HCT116 (cell line): ENCODE data around the gene DYRK1B. TPM values are rescaled to one million over a fixed set of nuclear protein-coding genes. Genes with fewer than 3 reads are reported as not detected.
"Not testable (repeated sequence)": the region's sequence is repeated elsewhere in the genome, so short reads cannot be mapped to it uniquely, and the experiment has no call there.

ENCODE experiments used
- ATAC-seq: fragments of 200-7000 bp; cut with Tn5 transposase; 2 replicates; pipeline ENCODE4 v1.9.1; 2020; ENCODE audit warnings: mild to moderate bottlenecking, moderate library complexity
- BruUV-seq: library from RNA; stranded (reverse); fragments of 400-500 nt; replicated peaks from 2 replicates; lab custom pipeline; 2021; lab: Mats Ljungman, UMichigan
- CTCF ChIA-PET: fragments of 300-600 bp; sonication (Branson Sonifier 250); formaldehyde crosslinking; loops from one replicate; lab custom pipeline; 2021; ENCODE audit warnings: antibody characterized with exemption; lab: Charles Lee
- POLR2A ChIA-PET: fragments of 300-600, 350-600 bp; sonication (Branson Sonifier 250); formaldehyde crosslinking; loops from one replicate; lab custom pipeline; 2021; ENCODE audit warnings: antibody characterized with exemption; lab: Charles Lee
- RAD21 ChIA-PET, 2 experiments: fragments of 300-600 bp; sonication (Branson Sonifier 250); formaldehyde crosslinking; loops; one replicate each; lab custom pipeline; 2023; ENCODE audit warnings: low total read pairs in 2 of 2; ENCODE audit not compliant: uncharacterized antibody in 2 of 2, unreplicated experiment in 2 of 2, low non-redundant PET in 1 of 2; lab: Charles Lee
- DNase-seq: peaks from one replicate; pipeline ENCODE4 v3.0.0-alpha.2; 2010; ENCODE audit warnings: low read depth, low spot score
- H2AFZ ChIP-seq: fragments of 200-600 bp; shearing (Covaris generic), sonication (generic); 2 replicates; pipeline ENCODE4 v1.6.1; 2017; ENCODE audit warnings: low read depth, mixed run types, mixed read lengths, antibody characterized with exemption, low read length; ENCODE audit not compliant: poor library complexity, severe bottlenecking
- H3K27ac ChIP-seq: 2 replicates; pipeline ENCODE4 v1.5.1; 2012; ENCODE audit warnings: low read depth, low read length
- H3K27me3 ChIP-seq: fragments of 200-600 bp; sonication (generic); 2 replicates; pipeline ENCODE4 v1.6.1; 2016; ENCODE audit warnings: mixed run types, low read length, mixed read lengths; ENCODE audit not compliant: insufficient read depth
- H3K36me3 ChIP-seq, 2 experiments: fragments of 200-500 bp in 1 of 2; fragments of 200-600 bp in 1 of 2; sonication (Bioruptor generic) in 1 of 2; sonication (generic) in 1 of 2; 2 replicates each; pipeline versions ENCODE4 v1.5.1 to v1.6.1; 2014 to 2016; ENCODE audit warnings: low read length in 2 of 2, inconsistent platforms in 1 of 2, mixed read lengths in 1 of 2, mixed run types in 1 of 2; ENCODE audit not compliant: insufficient read depth in 2 of 2, control insufficient read depth in 1 of 2
- H3K4me1 ChIP-seq, 2 experiments: fragments of 200-600 bp in 1 of 2; sonication (generic) in 1 of 2; 2 replicates each; pipeline versions ENCODE4 v1.5.1 to v1.6.1; 2012 to 2017; ENCODE audit warnings: low read length in 2 of 2, inconsistent platforms in 1 of 2, mild to moderate bottlenecking in 1 of 2, mixed read lengths in 1 of 2, mixed run types in 1 of 2, moderate library complexity in 1 of 2; ENCODE audit not compliant: insufficient read depth in 2 of 2, control insufficient read depth in 1 of 2
- H3K4me2 ChIP-seq: fragments of 200-600 bp; sonication (generic); 2 replicates; pipeline ENCODE4 v1.6.1; 2017; ENCODE audit warnings: mixed run types, low read length, mixed read lengths
- H3K4me3 ChIP-seq, 2 experiments: fragments of 200-600 bp in 1 of 2; sonication (generic) in 1 of 2; replicated peaks in 1 of 2; 2 replicates each; pipeline ENCODE4 v1.5.1; 2011 to 2016; ENCODE audit warnings: low read length in 2 of 2, control low read depth in 1 of 2, low read depth in 1 of 2, mild to moderate bottlenecking in 1 of 2, mixed read lengths in 1 of 2, mixed run types in 1 of 2
- H3K79me2 ChIP-seq: fragments of 200-600 bp; sonication (generic); 2 replicates; pipeline ENCODE4 v1.6.1; 2017; ENCODE audit warnings: mild to moderate bottlenecking, mixed run types, low read length, moderate library complexity, mixed read lengths; ENCODE audit not compliant: insufficient read depth
- H3K9ac ChIP-seq: fragments of 200-600 bp; sonication (generic); 2 replicates; pipeline ENCODE4 v1.6.1; 2016; ENCODE audit warnings: low read length, mixed read lengths
- H3K9me2 ChIP-seq: fragments of 200-600 bp; sonication (generic), shearing (Covaris generic); 2 replicates; pipeline ENCODE4 v1.6.1; 2017; ENCODE audit warnings: mixed run types, mild to moderate bottlenecking, moderate library complexity; ENCODE audit not compliant: insufficient read depth
- H3K9me3 ChIP-seq, 2 experiments: fragments of 200-500 bp in 1 of 2; fragments of 200-600 bp in 1 of 2; sonication (Bioruptor generic) in 1 of 2; sonication (generic) in 1 of 2; 2 replicates each; pipeline ENCODE4 v1.6.1; 2014 to 2017; ENCODE audit warnings: low read length in 2 of 2, mixed read lengths in 2 of 2, inconsistent platforms in 1 of 2, low read depth in 1 of 2, mild to moderate bottlenecking in 1 of 2, mixed run types in 1 of 2, moderate library complexity in 1 of 2; ENCODE audit not compliant: control insufficient read depth in 1 of 2, insufficient read depth in 1 of 2
- H4K20me1 ChIP-seq: fragments of 200-600 bp; sonication (generic), shearing (Covaris generic); 2 replicates; pipeline ENCODE4 v1.6.1; 2017; ENCODE audit warnings: mixed run types, mild to moderate bottlenecking, moderate library complexity; ENCODE audit not compliant: insufficient read depth
- intact Hi-C: fragments of 100-400 bp; cut with micrococcal nuclease; formaldehyde crosslinking; loops from 2 replicates; pipeline ENCODE4 v1.10.0; 2022
- total RNA-seq: library from RNA; stranded (reverse); gene quantifications from one replicate; pipeline ENCODE4 v1.2.1, GENCODE V29; 2021; ENCODE audit not compliant: unreplicated experiment

DYRK1B gene
- total RNA-seq, 1 experiment from 2014 or later = 7.3 TPM

DNA sequence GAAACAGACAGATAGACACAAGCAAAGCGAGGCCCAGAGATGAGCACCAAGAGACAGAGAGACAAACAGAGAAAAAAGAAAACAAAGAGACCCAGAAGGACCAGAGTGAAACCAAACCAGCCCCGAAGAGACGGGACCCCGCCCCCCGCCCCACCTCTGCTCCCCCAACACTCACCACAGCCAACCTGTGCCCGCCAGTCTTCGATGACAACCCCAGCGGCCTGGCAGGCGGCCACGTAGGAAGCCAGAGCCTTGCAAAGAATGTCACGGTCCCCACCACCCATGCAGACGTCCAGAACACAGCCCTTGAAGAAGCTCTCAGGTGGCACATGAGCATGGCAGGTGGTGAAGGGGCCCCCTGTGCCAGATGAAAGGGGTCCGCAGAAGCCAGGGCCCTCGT lies 43.5 kb upstream of the DYRK1B start:
- H4K20me1 ChIP-seq, H3K4me2 ChIP-seq, DNase-seq, H2AFZ ChIP-seq, POLR2A ChIA-PET, H3K36me3 ChIP-seq, CTCF ChIA-PET, H3K9me3 ChIP-seq, BruUV-seq, RAD21 ChIA-PET, H3K27me3 ChIP-seq, H3K4me3 ChIP-seq, ATAC-seq, H3K9me2 ChIP-seq, H3K9ac ChIP-seq, intact Hi-C loops, H3K79me2 ChIP-seq, H3K4me1 ChIP-seq, H3K27ac ChIP-seq: not testable (repeated sequence)

DNA sequence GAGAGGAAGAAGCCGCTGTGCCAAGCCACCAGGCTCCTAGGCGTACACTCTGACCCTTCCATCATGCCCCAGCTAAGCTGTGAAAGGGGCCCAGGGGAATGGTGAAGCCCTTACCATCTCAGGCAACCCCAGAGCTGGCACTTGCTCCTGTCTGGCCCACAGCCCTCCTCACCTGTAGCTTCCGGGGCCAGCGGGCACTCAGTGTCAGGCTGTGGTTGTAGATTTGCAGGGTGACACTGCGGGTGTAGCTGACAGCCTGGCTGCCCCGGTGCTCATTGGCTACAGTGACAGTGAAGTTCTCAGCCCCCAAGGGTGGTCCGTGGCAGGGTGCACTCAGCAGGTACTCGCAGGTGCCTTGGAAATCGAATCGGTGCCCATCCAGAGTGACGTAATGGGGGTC lies 42.5 kb upstream of the DYRK1B start:
- H3K9me2 ChIP-seq, H3K79me2 ChIP-seq, H4K20me1 ChIP-seq, CTCF ChIA-PET, H3K4me2 ChIP-seq, H3K27me3 ChIP-seq, ATAC-seq, POLR2A ChIA-PET, H3K9ac ChIP-seq, H3K27ac ChIP-seq, H3K9me3 ChIP-seq, H2AFZ ChIP-seq, H3K4me1 ChIP-seq, RAD21 ChIA-PET, DNase-seq, H3K4me3 ChIP-seq, intact Hi-C loops, BruUV-seq, H3K36me3 ChIP-seq: not testable (repeated sequence)

GRCh38 chr19:39875401-39875864 lies 41.5 kb upstream of the DYRK1B start:
- H3K4me2 ChIP-seq, POLR2A ChIA-PET, H3K27me3 ChIP-seq, H3K4me1 ChIP-seq, H3K79me2 ChIP-seq, ATAC-seq, H3K9me2 ChIP-seq, H3K27ac ChIP-seq, H3K36me3 ChIP-seq, H3K4me3 ChIP-seq, intact Hi-C loops, CTCF ChIA-PET, H3K9me3 ChIP-seq, H4K20me1 ChIP-seq, H2AFZ ChIP-seq, H3K9ac ChIP-seq, RAD21 ChIA-PET, DNase-seq, BruUV-seq: not testable (repeated sequence)
